Islet precursor cell (in vitro differentiated cells): ENCODE measurements around the gene OR6S1.
A peak's percentile ranks its signal among the peaks of the same experiment; 100 is the strongest.
"Not testable (repeated sequence)": the region's sequence is repeated elsewhere in the genome, so short reads cannot be mapped to it uniquely, and the experiment has no call there.

Experiments used
- DNase-seq: peaks from one replicate; pipeline ENCODE4 v3.0.0-alpha.2; 2018

OR6S1 gene

GRCh38 chr14:20668969-20669368 is 27.5 kb upstream of the OR6S1 start:
- peak; percentile 40 for DNase-seq

GRCh38 chr14:20667957-20668356 is 26.5 kb upstream of the OR6S1 start:
- no peak for DNase-seq

- not testable (repeated sequence) for DNase-seq
Observed at GRCh38 chr14:20666400-20666961, 25.0 kb upstream of the OR6S1 start.

- peak; percentile 88 for DNase-seq
Observed at GRCh38 chr14:20662968-20663732, 21.7 kb upstream of the OR6S1 start.

GRCh38 chr14:20661197-20661596 is 19.7 kb upstream of the OR6S1 start:
- no peak for DNase-seq

GRCh38 chr14:20659813-20660395 is 18.4 kb upstream of the OR6S1 start:
- DNase-seq, result no peak

- no peak for DNase-seq
Observed at GRCh38 chr14:20659336-20659735, 17.8 kb upstream of the OR6S1 start.

GRCh38 chr14:20658246-20658645 is 16.8 kb upstream of the OR6S1 start:
- no peak for DNase-seq

- DNase-seq, result peak; percentile 88
Observed at GRCh38 chr14:20657216-20658211, 16.0 kb upstream of the OR6S1 start.

GRCh38 chr14:20656274-20656673 is 14.8 kb upstream of the OR6S1 start:
- DNase-seq, result no peak

- no peak for DNase-seq
Observed at GRCh38 chr14:20655851-20656250, 14.4 kb upstream of the OR6S1 start.

- peak; percentile 90 for DNase-seq
Observed at GRCh38 chr14:20652996-20653975, 11.8 kb upstream of the OR6S1 start.

GRCh38 chr14:20645481-20645880 is 4.0 kb upstream of the OR6S1 start:
- no peak for DNase-seq

GRCh38 chr14:20644520-20644919 is 3.0 kb upstream of the OR6S1 start:
- DNase-seq, result peak; percentile 75

GRCh38 chr14:20642755-20643154 is 1.3 kb upstream of the OR6S1 start:
- DNase-seq, result peak; percentile 75

GRCh38 chr14:20642182-20642581 is 691 bp upstream of the OR6S1 start:
- DNase-seq, result no peak

- DNase-seq, result peak; percentile 93
Observed at GRCh38 chr14:20632831-20633691, 8.4 kb downstream of the OR6S1 start.

- no peak for DNase-seq
Observed at GRCh38 chr14:20632448-20632830, 9.1 kb downstream of the OR6S1 start.

GRCh38 chr14:20631880-20632389 is 9.6 kb downstream of the OR6S1 start:
- DNase-seq, result peak; percentile 90
